Suprapubic skin (tissue), 4 donors: Measurements from ENCODE around the gene COPS7B.

Experiments
- EP300 ChIP-seq: sonication (generic); formaldehyde crosslinking; IDR thresholded peaks from one replicate; pipeline ENCODE4 v1.6.1; 2017; ENCODE audit warnings: antibody characterized with exemption
- POLR2A ChIP-seq, 2 donors: fragments of 450-650 bp; IDR thresholded peaks; one replicate each; pipeline ENCODE4 v1.6.1; 2017; ENCODE audit warnings: antibody characterized with exemption in 2 of 2, mild to moderate bottlenecking in 2 of 2, moderate library complexity in 2 of 2
- POLR2AphosphoS5 ChIP-seq, 3 donors: sonication (generic); formaldehyde crosslinking; IDR thresholded peaks; one replicate each; pipeline ENCODE4 v1.6.1; 2017; ENCODE audit warnings: antibody characterized with exemption in 3 of 3
- TF ChIP-seq, protein P1 (sequence below), 2 donors: fragments of 200-600 bp in 1 of 2; fragments of 450-650 bp in 1 of 2; sonication (generic) in 1 of 2; IDR thresholded peaks; one replicate each; pipeline ENCODE4 v1.5.1; 2016 to 2019; ENCODE audit warnings: antibody characterized with exemption in 2 of 2, mild to moderate bottlenecking in 1 of 2, moderate library complexity in 1 of 2

GRCh38 chr2:231751042-231751815 lies 35.0 kb upstream of the COPS7B start:
- TF ChIP-seq POLR2A (IDR thresholded peaks at IDR 0.05) (no peak), POLR2AphosphoS5 (IDR thresholded peaks at IDR 0.05) (no peak), EP300 (no peak)
- TF ChIP-seq, protein P1, sequence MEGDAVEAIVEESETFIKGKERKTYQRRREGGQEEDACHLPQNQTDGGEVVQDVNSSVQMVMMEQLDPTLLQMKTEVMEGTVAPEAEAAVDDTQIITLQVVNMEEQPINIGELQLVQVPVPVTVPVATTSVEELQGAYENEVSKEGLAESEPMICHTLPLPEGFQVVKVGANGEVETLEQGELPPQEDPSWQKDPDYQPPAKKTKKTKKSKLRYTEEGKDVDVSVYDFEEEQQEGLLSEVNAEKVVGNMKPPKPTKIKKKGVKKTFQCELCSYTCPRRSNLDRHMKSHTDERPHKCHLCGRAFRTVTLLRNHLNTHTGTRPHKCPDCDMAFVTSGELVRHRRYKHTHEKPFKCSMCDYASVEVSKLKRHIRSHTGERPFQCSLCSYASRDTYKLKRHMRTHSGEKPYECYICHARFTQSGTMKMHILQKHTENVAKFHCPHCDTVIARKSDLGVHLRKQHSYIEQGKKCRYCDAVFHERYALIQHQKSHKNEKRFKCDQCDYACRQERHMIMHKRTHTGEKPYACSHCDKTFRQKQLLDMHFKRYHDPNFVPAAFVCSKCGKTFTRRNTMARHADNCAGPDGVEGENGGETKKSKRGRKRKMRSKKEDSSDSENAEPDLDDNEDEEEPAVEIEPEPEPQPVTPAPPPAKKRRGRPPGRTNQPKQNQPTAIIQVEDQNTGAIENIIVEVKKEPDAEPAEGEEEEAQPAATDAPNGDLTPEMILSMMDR (IDR thresholded peaks at IDR 0.05), result no peak
